Measurements from ENCODE around the gene PLEKHA6. TPM values are rescaled to one million over a fixed set of nuclear protein-coding genes. Genes with fewer than 3 reads are reported as not detected.
"Not testable (repeated sequence)": the region's sequence is repeated elsewhere in the genome, so short reads cannot be mapped to it uniquely, and the experiment has no call there.

The PLEKHA6 gene
- total RNA-seq, 1 donor from 2014 or later, result 0.93 TPM

DNA sequence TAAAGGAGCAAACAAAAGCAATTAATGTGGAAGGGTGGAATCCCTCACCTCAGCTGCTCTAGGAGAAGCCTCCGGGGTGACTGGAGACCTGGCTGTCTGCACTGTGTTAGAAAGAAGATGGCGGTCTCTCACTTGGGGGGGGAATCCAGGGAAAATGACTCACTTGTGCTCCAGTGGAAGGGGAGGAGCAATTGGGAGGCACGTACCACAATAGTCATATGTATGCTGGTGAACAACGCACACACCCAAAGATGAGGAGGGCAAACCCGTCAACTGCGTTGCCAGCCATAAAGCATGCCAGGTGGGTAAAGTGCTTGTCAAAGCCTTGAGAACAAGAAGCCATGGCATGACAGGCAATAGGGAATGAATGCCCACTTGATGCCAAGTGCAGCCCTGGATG lies 22.1 kb downstream of the PLEKHA6 start:
- DNase-seq (ENCODE audit: extremely low read depth, low read depth, low spot score), result no peak

DNA sequence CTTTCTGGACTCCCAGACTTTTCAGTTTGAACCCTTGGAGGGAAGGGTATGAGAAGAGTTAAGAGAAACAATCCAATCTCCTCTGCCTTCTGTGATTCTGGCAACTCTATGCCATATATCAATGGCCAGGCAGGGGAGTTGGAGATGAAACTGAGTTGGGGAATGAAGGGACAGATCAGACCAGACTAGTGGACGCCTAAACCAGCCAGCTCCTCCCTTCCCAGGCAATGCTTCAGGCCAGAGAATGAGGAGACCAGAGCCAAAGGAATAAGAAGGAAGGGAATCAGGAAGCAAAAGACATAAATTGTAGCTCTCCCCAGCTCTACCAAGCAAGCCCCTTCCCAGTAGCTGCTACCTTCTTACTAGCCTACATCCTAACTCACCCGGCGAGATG lies 22.7 kb downstream of the PLEKHA6 start:
- no peak for DNase-seq (ENCODE audit: extremely low read depth, low read depth, low spot score)

DNA sequence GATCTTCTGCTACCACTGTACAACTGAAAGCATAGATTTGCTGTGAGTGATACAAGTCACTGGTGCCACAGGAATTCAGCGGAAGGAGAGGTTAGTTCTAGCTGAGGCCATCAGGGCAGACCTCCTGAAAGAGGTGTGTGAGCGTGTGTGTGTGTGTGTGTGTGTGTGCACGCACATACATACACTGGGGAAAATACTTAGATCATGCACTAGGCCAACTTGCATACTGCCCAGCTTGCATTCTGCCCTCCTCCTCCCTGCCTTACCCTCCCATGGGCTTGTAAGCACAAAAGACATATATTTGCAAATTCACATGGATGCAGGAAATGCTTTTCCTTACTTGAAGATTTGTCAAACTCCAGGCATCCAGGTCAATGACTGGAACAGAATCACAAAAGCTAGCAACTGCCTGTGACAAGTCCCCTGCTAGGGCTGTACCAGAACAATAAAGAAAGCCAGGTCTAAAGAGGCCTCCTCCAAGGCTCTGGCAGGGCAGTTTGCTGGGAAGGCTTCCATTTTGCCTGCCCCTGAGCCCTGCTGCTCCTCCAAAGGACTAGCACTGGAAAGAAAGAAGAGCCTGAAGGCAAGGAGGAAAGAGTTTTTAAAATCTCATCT lies 23.2 kb downstream of the PLEKHA6 start:
- no peak for DNase-seq (ENCODE audit: extremely low read depth, low read depth, low spot score)

DNA sequence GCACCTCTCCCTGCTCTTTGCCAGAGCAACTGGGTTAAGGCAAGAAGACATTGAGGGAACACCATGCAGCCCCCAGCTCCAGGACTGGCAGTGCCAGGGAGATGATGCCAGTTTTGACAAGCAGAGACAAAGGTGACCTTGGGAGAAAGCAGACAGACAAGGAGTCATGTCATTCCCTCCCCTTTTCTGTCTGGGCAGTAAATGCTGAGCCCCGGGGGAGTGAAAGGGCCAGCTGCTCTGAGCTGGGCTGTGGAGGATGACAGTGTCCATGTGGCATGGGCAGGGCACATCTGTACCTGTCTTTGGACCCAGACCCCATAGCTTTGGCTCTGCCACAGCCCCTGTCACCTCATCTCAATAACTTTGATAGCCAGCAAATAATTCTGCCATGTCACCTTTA lies 24.2 kb downstream of the PLEKHA6 start:
- DNase-seq (ENCODE audit: extremely low read depth, low read depth, low spot score), result no peak

DNA sequence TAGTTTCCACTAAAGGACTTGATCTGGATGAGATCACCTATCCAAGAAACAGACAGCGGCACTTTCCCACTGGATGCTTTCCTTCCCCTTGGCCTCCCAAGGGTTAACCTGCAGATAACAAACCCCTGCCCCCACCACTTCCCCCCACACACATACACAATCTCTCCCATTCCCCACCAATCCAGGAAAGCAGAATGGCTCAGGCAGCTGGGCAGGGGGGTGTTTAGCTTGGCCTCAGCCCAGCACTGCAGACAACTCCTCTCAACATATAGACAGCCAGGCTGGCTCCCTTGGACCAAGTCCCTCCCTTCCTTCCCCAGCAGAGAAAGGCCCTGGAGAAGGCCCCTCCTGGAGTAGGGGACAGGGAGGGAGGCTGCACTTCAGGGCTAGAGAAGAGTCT lies 24.6 kb downstream of the PLEKHA6 start:
- DNase-seq (ENCODE audit: extremely low read depth, low read depth, low spot score), result no peak

DNA sequence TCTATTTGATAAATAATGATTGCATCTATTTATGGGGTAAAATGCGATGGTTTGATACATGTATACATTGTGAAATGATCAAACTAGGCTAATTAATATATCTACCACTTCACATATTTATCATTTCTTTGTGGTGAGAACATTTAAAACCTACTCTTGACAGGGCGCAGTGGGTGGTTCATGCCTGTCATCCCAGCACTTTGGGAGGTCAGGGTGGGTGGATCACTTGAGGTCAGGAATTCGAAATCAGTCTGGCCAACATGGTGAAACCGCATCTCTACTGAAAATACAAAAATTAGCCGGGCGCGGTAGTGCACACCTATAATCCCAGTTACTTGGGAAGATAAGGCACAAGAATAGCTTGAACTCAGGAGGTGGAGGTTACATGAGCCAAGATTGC lies 25.3 kb downstream of the PLEKHA6 start:
- DNase-seq (ENCODE audit: extremely low read depth, low read depth, low spot score), result no peak

DNA sequence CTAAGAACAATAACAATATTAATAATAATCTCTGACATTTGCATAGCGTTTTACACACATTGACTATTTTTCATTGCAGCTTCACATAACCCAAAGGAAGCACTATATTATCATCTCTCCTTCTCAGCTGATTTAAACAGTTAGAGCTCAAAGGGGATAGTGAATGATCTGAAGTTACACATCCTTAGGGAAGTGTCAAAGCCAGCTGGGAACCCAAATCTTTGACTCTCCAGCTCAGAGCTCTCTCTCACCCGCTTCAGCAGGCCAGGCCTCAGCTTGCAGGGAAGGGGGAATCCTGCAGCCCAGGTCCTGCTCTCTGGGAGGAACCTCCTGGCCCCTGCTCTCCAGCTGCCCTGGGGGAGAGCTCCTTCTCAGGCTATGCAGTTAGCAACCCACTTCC lies 26.3 kb downstream of the PLEKHA6 start:
- no peak for DNase-seq (ENCODE audit: extremely low read depth, low read depth, low spot score)

DNA sequence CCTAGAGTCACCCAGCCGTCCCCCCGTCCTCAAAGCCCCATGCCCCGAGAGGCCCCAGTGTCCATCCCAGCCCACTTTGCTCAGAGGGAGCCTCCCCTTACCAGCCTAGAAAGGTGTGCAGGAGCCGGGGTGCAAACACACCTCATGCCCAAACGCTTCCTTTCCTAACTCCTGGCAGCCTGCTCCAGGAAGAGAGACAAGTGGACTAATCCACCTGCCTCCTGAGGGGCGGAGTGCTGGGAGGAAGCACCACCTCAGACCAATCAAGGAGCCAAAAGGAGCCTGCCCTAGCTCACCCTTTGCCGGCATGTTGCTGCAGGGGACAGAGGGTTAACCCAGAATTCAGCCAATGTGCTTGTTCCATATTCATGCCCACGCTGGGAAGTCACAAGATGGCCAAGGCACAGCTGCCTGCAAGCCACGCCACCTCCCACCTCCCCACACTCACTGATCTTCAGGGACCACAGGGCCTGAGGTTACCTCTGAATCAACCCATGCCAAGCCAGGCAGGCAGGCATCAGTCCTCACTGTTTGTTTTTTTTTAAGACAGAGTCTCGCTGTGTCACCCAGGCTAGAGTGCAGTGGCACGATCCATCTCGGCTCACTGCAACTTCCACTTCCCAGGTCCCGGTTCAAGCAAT lies 27.8 kb downstream of the PLEKHA6 start:
- no peak for DNase-seq (ENCODE audit: extremely low read depth, low read depth, low spot score)

DNA sequence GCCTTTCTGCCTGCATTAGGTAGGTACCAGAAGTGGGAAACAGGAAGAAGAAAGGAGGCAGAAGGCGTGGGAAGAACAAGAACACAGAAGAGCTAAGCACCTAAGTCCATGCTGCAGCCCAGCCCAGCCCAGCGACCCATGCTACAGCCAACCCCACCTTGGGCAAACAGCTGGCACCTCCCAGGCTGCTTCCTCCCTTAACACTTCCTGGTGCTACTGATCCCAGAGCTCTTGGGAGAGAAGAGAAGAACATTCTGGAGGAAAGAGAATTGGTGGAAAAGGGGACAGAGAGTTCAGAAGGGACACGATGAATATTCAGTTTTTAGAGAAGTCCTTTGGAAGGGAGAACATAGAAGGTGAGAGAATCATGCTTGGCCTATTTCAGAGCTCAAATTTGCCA lies 28.5 kb downstream of the PLEKHA6 start:
- DNase-seq (ENCODE audit: extremely low read depth, low read depth, low spot score), result no peak

DNA sequence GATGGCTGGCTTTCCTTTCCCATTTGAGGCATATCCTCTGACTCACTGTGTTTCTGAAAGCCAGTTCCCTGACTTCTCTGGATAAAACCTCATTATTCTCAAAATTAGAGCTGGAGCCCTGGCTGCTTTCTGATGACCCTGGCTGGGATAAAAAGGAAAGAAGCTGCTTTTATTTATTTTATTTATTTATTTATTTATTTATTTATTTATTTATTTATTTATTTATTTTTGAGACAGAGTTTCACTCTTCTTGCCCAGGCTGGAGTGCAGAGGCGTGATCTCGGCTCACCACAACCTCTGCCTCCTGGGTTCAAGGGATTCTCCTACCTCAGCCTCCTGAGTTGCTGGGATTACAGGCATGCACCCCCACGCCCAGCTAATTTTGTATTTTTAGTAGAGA lies 31.9 kb downstream of the PLEKHA6 start:
- DNase-seq (ENCODE audit: extremely low read depth, low read depth, low spot score), result not testable (repeated sequence)

DNA sequence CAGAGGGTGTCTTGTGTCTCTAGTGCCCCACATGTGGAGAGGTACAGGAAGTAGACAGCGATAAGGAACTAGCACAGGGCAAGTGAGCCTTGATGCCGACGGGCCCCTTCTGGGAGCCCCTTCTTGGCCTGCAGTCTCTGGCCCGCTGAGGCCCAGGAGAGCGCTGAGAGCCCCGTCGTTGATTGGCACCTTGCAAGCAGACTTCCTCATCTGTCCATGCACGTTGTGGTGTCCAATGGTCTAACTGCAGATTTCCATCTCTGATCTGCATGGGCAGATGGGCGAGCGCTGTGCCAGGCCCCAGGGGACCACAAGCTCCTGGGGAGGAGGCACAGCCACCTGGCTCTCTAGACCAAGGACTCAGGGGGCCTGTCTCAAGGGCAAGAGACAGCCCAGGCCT lies 32.4 kb downstream of the PLEKHA6 start:
- DNase-seq (ENCODE audit: extremely low read depth, low read depth, low spot score), result no peak

DNA sequence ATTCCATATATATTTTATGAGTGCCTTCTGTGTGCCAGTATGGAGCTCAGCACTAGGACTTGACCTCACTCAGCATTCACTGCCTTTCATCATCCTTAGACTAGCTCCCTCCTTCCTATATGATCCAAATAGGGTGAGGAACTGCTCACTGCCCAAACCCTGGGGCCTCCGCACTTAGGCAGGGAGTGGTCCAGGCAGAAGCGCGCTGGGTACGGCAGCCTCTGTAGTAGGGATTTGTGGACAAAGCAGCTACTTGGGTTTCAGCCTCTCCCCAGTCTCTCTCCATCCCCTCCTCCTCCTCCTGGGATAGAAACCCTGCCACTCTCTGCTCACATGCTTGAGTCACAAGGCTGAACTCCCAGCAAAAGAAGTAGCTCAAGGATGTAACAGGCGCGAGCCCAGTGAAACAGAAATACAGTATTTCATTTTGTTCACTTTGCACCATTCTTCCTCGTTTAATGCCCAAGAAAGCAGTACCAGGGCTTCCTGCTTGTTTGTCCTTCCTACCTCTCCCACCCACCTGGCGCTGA lies 32.9 kb downstream of the PLEKHA6 start:
- no peak for DNase-seq (ENCODE audit: extremely low read depth, low read depth, low spot score)

DNA sequence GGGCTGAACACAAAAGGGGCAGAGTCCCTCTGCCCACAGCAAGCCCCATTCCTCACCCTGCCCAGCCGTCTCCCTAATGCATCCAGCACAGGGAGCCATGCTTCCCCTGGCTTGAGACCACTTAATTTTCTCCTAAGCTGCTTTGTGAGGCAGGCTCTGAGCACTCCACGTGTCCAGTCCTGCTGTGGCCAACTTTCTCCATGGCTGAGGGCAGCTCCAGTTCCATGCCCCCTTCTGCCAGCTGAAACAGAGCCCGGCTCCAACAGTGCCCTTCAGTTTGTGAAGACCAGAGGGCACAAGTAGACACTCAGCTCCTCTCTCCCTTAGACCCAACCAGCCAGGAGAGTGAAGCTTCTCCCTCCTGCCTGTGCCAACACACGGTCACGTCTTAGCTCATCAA lies 33.8 kb downstream of the PLEKHA6 start:
- DNase-seq (ENCODE audit: extremely low read depth, low read depth, low spot score), result no peak

DNA sequence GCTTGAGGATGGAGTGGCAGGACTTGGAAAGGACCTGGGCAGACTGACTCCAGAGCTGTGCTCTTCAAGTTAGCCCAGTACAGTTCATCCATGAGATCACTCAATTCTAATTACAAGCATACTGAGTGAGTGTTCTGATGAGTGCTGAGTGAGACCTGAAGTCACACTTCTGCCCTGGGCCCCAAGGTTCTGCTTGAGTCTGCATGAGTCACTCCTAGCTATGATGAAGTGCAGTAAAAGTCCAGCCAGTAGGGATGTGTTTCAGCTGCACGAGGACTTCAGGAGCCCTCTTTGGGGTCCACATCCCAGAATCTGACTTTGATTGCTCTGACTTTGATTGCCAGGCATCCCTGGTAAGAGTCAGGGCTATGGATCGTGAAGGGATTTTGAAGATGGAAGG lies 35.8 kb downstream of the PLEKHA6 start:
- DNase-seq (ENCODE audit: extremely low read depth, low read depth, low spot score), result no peak

DNA sequence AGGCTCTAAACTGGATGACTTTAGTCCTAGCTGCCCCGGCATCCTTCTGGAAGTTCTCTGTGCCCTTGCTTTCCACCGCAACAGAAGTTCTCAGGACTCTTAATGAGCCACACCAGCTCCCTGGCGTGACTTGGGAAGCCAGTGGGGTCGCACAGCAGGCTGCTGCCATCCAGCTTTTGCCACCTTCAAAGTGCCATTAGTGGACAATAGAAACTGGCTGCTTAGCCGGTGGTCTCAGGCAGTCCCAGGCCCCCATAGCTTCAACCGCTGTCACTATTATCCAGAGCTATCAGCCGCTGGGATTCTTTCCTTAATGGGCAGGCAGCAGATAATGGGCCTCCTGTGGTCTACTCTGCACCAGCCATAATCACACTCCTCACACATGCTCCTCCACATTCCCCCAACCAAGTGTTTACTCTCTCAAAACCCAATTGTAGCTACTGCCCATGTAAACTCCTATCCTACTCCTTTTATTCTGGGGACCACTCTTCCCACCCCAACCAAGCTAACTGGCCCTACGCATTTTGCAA lies 37.3 kb downstream of the PLEKHA6 start:
- no peak for DNase-seq (ENCODE audit: extremely low read depth, low read depth, low spot score)

DNA sequence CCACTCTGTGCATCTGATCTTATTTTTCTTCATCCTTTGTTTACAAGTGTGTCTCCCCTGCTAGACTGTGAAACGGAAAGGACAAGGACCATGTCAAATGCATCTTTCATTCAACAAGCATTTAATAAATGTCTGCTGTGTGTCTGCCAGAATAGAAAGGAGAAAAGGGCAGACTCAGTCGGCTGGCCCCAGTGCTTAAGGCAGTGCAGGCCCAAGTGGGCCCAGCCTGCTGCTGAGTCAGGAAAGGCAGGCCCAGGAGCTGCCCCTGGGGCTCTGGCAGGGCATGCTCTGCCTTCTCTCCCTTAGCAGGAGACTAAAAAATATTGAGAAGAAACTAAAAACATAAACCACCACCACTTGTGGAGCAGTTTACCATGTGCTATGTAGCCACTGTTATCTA lies 38.1 kb downstream of the PLEKHA6 start:
- no peak for DNase-seq (ENCODE audit: extremely low read depth, low read depth, low spot score)

DNA sequence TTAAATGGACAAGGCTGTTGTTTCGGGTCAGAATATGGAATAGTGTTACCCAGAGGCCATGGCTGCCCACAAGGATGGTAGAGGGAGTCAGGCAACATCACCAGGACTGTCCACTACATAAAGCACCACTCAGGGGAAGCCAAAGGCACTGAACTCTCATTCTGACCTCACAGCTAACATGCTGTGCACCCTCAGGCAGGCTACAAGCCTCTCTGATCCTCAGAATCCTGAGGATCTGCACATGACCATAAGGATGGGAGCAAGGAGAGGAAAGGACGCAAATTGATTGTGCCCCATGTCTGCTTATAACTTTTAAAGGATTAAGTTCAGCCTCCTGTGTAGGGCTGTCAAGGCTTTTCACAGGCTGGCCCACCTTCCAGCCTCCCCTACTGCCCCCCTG lies 38.7 kb downstream of the PLEKHA6 start:
- no peak for DNase-seq (ENCODE audit: extremely low read depth, low read depth, low spot score)

DNA sequence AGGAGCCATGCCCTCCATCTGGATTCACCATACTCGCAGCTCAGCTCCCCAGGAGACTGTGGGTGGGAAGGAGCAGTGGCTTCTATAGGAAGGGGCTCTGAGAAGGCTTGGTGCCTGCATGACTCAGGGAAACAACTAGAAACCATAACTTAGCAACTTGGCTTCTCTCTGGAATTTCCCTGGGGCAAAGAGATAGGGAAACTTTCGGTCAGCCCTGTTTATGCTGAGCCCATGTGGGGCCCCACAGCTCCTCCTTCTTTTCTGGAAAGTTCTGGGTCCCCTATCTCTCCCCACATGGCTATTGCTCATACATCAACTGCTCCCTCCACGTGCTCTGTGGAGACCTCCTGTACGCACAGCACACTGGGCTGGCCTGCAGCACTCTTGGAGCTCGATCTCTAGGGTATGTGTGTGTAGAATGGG lies 39.3 kb downstream of the PLEKHA6 start:
- no peak for DNase-seq (ENCODE audit: extremely low read depth, low read depth, low spot score)

DNA sequence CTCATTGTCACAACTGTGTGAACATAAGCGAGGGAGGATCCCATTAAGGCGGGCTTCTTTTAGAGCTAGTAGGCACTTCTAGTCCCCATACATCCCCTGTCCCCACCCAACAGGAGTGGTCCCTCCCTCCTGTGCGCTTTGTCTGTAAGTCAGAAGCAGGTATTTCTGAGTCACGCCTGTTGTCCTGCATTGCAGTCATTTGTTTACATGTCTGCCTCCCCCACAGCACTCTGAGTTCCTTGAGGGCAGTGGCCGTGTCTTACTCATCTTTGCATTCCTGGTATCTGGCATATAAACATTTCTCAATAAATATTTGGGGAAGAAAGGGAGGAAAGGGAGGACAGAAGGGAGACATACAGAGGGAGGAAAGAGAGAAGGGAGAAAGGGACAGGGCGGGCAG lies 40.3 kb downstream of the PLEKHA6 start:
- DNase-seq (ENCODE audit: extremely low read depth, low read depth, low spot score), result no peak

DNA sequence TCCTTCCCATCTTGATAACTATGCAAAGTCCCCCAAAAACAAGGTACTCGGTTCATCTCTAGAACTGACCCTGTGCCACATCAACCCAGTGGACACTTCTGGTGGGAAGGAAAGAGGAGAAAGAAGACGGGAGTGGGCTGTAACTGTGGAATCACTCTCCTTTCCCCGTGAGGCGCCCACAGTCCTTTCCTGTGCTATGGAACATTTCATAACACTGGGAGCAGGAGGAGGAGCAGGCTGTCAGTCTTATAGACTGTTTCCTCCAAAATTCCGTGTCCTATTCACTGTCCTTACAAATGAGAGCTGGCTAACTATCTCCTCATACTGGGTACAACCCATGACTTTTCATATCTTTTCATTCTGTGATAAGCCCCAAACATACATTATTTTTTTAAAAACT lies 40.7 kb downstream of the PLEKHA6 start:
- no peak for DNase-seq (ENCODE audit: extremely low read depth, low read depth, low spot score)

DNA sequence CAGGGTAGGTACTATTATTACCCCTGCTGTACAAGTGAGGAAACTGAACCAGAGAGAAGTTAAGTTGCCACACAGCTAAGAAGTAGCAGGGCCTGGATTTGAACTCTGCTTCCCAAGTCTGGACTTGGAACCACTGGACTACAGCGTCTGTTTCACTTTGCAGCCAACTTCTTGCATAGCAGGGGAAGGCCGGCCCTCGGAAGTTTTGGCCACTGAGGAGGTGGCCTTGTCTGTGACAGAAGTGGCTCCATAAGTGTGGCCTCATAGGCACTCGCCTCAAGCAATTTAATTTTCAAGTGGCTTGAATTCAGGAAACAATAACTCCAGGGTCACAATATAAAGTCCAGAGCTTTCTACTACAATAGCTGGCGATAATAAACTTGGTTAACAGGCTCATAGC lies 41.4 kb downstream of the PLEKHA6 start:
- no peak for DNase-seq (ENCODE audit: extremely low read depth, low read depth, low spot score)

DNA sequence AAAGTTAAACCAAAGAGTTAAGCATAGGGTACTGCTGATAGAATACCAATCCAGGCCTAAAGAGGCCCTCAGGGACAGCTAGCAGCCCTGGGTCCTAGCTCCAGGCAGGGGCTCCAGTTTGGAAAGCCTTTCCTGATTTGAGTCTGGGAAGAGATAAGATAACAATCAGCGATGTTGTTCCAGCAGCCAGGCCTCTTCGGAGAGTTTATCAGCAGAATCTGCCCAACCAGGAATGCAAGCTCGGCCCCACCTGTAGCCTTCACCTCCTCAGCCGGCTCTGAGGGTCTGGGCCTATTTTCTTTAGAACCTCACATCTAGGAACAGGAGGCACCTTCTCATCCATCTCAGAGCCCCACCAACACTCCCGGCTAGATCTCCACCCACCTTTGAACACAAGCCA lies 42.6 kb downstream of the PLEKHA6 start:
- no peak for DNase-seq (ENCODE audit: extremely low read depth, low read depth, low spot score)
